ENCODE measurements around the gene LIPI.

Gene LIPI

GRCh38 chr21:14243461-14243860 is 32.7 kb upstream of the LIPI start:
- no peak for DNase-seq (ENCODE audit: low spot score)
- no peak for TF ChIP-seq CTCF (IDR thresholded peaks at IDR 0.05; ENCODE audit: extremely low read depth, missing control alignments)

- no peak for DNase-seq (ENCODE audit: low spot score)
- TF ChIP-seq CTCF (IDR thresholded peaks at IDR 0.05; ENCODE audit: extremely low read depth, missing control alignments): no peak
These were observed 30.5 kb upstream of the LIPI start for GRCh38 chr21:14241297-14241696.

GRCh38 chr21:14239281-14239680 is 28.5 kb upstream of the LIPI start:
- TF ChIP-seq CTCF (IDR thresholded peaks at IDR 0.05; ENCODE audit: extremely low read depth, missing control alignments): no peak
- DNase-seq (ENCODE audit: low spot score): no peak

GRCh38 chr21:14236180-14236579 is 25.4 kb upstream of the LIPI start:
- no peak for DNase-seq (ENCODE audit: low spot score)
- TF ChIP-seq CTCF (IDR thresholded peaks at IDR 0.05; ENCODE audit: extremely low read depth, missing control alignments): no peak

GRCh38 chr21:14235101-14235500 is 24.3 kb upstream of the LIPI start:
- no peak for TF ChIP-seq CTCF (IDR thresholded peaks at IDR 0.05; ENCODE audit: extremely low read depth, missing control alignments)

GRCh38 chr21:14229399-14229798 is 18.6 kb upstream of the LIPI start:
- no peak for TF ChIP-seq CTCF (IDR thresholded peaks at IDR 0.05; ENCODE audit: extremely low read depth, missing control alignments)
- no peak for DNase-seq (ENCODE audit: low spot score)

More at GRCh38 chr21:14235101-14235500, 24.3 kb upstream of the LIPI start:
- no peak for DNase-seq (ENCODE audit: low spot score)

- DNase-seq (ENCODE audit: low spot score): no peak
- no peak for TF ChIP-seq CTCF (IDR thresholded peaks at IDR 0.05; ENCODE audit: extremely low read depth, missing control alignments)
These were observed 12.6 kb upstream of the LIPI start for GRCh38 chr21:14223365-14223764.
